Measurements from ENCODE around the gene TSPAN8. TPM values are rescaled to one million over a fixed set of nuclear protein-coding genes. Genes with fewer than 3 reads are reported as not detected.
A peak's percentile ranks its signal among the peaks of the same experiment; 100 is the strongest.

TSPAN8 gene
- total and polyA plus RNA-seq, 4 experiments from 2014 or later = not detected

- ChIA-PET POLR2A (ENCODE audit: partially characterized antibody) (no interaction called here), CTCF (ENCODE audit: partially characterized antibody) (no interaction called here)
- Histone ChIP-seq H3K4me1 (ENCODE audit: insufficient read depth, low read length) (no peaks in the 10 kb centered on the region), H3K36me3 (ENCODE audit: insufficient read depth, low read length) (no peaks in the 10 kb centered on the region), H3K9me3 (ENCODE audit: control insufficient read depth in 1 of 2, low read length in 2 of 2) (no peaks in the 10 kb centered on the region), H3K4me3 (ENCODE audit: low read length in 2 of 2) (no peak overlapping the region), H3K27me3 (ENCODE audit: insufficient read depth, low read length) (no peaks in the 10 kb centered on the region), H3K27ac (ENCODE audit: low read depth, low read length) (no peak overlapping the region)
- Mint-ChIP-seq H3K4me3 (no peak overlapping the region), H3K36me3 (no peaks in the 10 kb centered on the region), H3K27me3 (no peaks in the 10 kb centered on the region), H3K9me3 (peaks cover 1 to 15% (median 4%) of the 10 kb centered on the region in 8 donors), H3K27ac (no peak overlapping the region), H3K4me1 (no peaks in the 10 kb centered on the region)
- intact Hi-C loops (cut with micrococcal nuclease) = no loop called here
- no peak for DNase-seq
Observed at GRCh38 chr12:71164568-71165197, 6.9 kb upstream of the TSPAN8 start.

- H3K36me3 Mint-ChIP-seq = no peaks in the 10 kb centered on the region
- no peak overlapping the region for H3K27ac Mint-ChIP-seq
- H3K36me3 ChIP-seq (ENCODE audit: insufficient read depth, low read length) = no peaks in the 10 kb centered on the region
- H3K9me3 ChIP-seq (ENCODE audit: control insufficient read depth in 1 of 2, low read length in 2 of 2) = no peaks in the 10 kb centered on the region
- H3K9me3 Mint-ChIP-seq = peaks cover 2 to 16% (median 5%) of the 10 kb centered on the region in 8 donors
- CTCF ChIA-PET (ENCODE audit: partially characterized antibody) = no interaction called here
- H3K4me1 ChIP-seq (ENCODE audit: insufficient read depth, low read length) = no peaks in the 10 kb centered on the region
- POLR2A ChIA-PET (ENCODE audit: partially characterized antibody) = no interaction called here
- intact Hi-C loops (cut with micrococcal nuclease) = no loop called here
- H3K4me3 ChIP-seq (ENCODE audit: low read length in 2 of 2) = no peak overlapping the region
- H3K27me3 ChIP-seq (ENCODE audit: insufficient read depth, low read length) = no peaks in the 10 kb centered on the region
- no peak overlapping the region for H3K4me3 Mint-ChIP-seq
- H3K27ac ChIP-seq (ENCODE audit: low read depth, low read length) = no peak overlapping the region
- no peak for DNase-seq
- H3K4me1 Mint-ChIP-seq = no peaks in the 10 kb centered on the region
- H3K27me3 Mint-ChIP-seq = no peaks in the 10 kb centered on the region
Observed at GRCh38 chr12:71164166-71164565, 6.4 kb upstream of the TSPAN8 start.

GRCh38 chr12:71162832-71163763 is 5.3 kb upstream of the TSPAN8 start:
- Mint-ChIP-seq H3K27me3 (no peaks in the 10 kb centered on the region), H3K27ac (no peak overlapping the region), H3K9me3 (peaks cover 0 to 16% (median 4%) of the 10 kb centered on the region in 8 donors), H3K4me3 (no peak overlapping the region), H3K36me3 (no peaks in the 10 kb centered on the region), H3K4me1 (no peaks in the 10 kb centered on the region)
- POLR2A ChIA-PET (ENCODE audit: partially characterized antibody) = no interaction called here
- Histone ChIP-seq H3K9me3 (ENCODE audit: control insufficient read depth in 1 of 2, low read length in 2 of 2) (no peaks in the 10 kb centered on the region), H3K27ac (ENCODE audit: low read depth, low read length) (no peak overlapping the region), H3K4me3 (ENCODE audit: low read length in 2 of 2) (no peak overlapping the region), H3K36me3 (ENCODE audit: insufficient read depth, low read length) (no peaks in the 10 kb centered on the region), H3K4me1 (ENCODE audit: insufficient read depth, low read length) (no peaks in the 10 kb centered on the region), H3K27me3 (ENCODE audit: insufficient read depth, low read length) (no peaks in the 10 kb centered on the region)
- no peak for DNase-seq
- CTCF ChIA-PET (ENCODE audit: partially characterized antibody) = no interaction called here
- intact Hi-C loops (cut with micrococcal nuclease) = no loop called here

GRCh38 chr12:71161591-71161990 is 3.8 kb upstream of the TSPAN8 start:
- H3K4me1 ChIP-seq (ENCODE audit: insufficient read depth, low read length) = no peaks in the 10 kb centered on the region
- Mint-ChIP-seq H3K4me1 (no peaks in the 10 kb centered on the region), H3K36me3 (no peaks in the 10 kb centered on the region), H3K27me3 (no peaks in the 10 kb centered on the region), H3K27ac (no peak overlapping the region), H3K4me3 (no peak overlapping the region), H3K9me3 (peaks cover 0 to 6% (median under 1%) of the 10 kb centered on the region in 8 donors)
- no peaks in the 10 kb centered on the region for H3K27me3 ChIP-seq (ENCODE audit: insufficient read depth, low read length)
- ChIA-PET POLR2A (ENCODE audit: partially characterized antibody) (no interaction called here), CTCF (ENCODE audit: partially characterized antibody) (no interaction called here)
- H3K36me3 ChIP-seq (ENCODE audit: insufficient read depth, low read length) = no peaks in the 10 kb centered on the region
- no peak overlapping the region for H3K27ac ChIP-seq (ENCODE audit: low read depth, low read length)
- no peak overlapping the region for H3K4me3 ChIP-seq (ENCODE audit: low read length in 2 of 2)
- DNase-seq = no peak
- no peaks in the 10 kb centered on the region for H3K9me3 ChIP-seq (ENCODE audit: control insufficient read depth in 1 of 2, low read length in 2 of 2)
- intact Hi-C loops (cut with micrococcal nuclease) = no loop called here

GRCh38 chr12:71160585-71160984 is 2.8 kb upstream of the TSPAN8 start:
- no peak for DNase-seq
- Mint-ChIP-seq H3K27ac (no peak overlapping the region), H3K27me3 (no peaks in the 10 kb centered on the region), H3K36me3 (no peaks in the 10 kb centered on the region), H3K4me1 (no peaks in the 10 kb centered on the region), H3K9me3 (peaks cover 0 to 5% (median under 1%) of the 10 kb centered on the region in 8 donors), H3K4me3 (no peak overlapping the region)
- Histone ChIP-seq H3K36me3 (ENCODE audit: insufficient read depth, low read length) (no peaks in the 10 kb centered on the region), H3K4me1 (ENCODE audit: insufficient read depth, low read length) (no peaks in the 10 kb centered on the region), H3K27ac (ENCODE audit: low read depth, low read length) (no peak overlapping the region), H3K4me3 (ENCODE audit: low read length in 2 of 2) (no peak overlapping the region), H3K9me3 (ENCODE audit: control insufficient read depth in 1 of 2, low read length in 2 of 2) (no peaks in the 10 kb centered on the region), H3K27me3 (ENCODE audit: insufficient read depth, low read length) (no peaks in the 10 kb centered on the region)
- intact Hi-C loops (cut with micrococcal nuclease) = no loop called here
- ChIA-PET CTCF (ENCODE audit: partially characterized antibody) (no interaction called here), POLR2A (ENCODE audit: partially characterized antibody) (no interaction called here)

- Histone ChIP-seq H3K4me1 (ENCODE audit: insufficient read depth, low read length) (no peaks in the 10 kb centered on the region), H3K27me3 (ENCODE audit: insufficient read depth, low read length) (no peaks in the 10 kb centered on the region), H3K36me3 (ENCODE audit: insufficient read depth, low read length) (no peaks in the 10 kb centered on the region), H3K4me3 (ENCODE audit: low read length in 2 of 2) (no peak overlapping the region), H3K9me3 (ENCODE audit: control insufficient read depth in 1 of 2, low read length in 2 of 2) (no peaks in the 10 kb centered on the region), H3K27ac (ENCODE audit: low read depth, low read length) (no peak overlapping the region)
- intact Hi-C loops (cut with micrococcal nuclease) = no loop called here
- ChIA-PET POLR2A (ENCODE audit: partially characterized antibody) (no interaction called here), CTCF (ENCODE audit: partially characterized antibody) (no interaction called here)
- Mint-ChIP-seq H3K36me3 (no peaks in the 10 kb centered on the region), H3K4me3 (no peak overlapping the region), H3K4me1 (no peaks in the 10 kb centered on the region), H3K27ac (peak overlapping the region in 1 of 7 donors; percentile 16), H3K27me3 (no peaks in the 10 kb centered on the region), H3K9me3 (peaks cover 0 to 5% (median 2%) of the 10 kb centered on the region in 8 donors)
- DNase-seq = no peak
Observed at GRCh38 chr12:71159878-71160277, 2.1 kb upstream of the TSPAN8 start.

GRCh38 chr12:71159264-71159663 is 1.5 kb upstream of the TSPAN8 start:
- ChIA-PET POLR2A (ENCODE audit: partially characterized antibody) (no interaction called here), CTCF (ENCODE audit: partially characterized antibody) (no interaction called here)
- H3K27me3 ChIP-seq (ENCODE audit: insufficient read depth, low read length) = no peaks in the 10 kb centered on the region
- no peak overlapping the region for H3K27ac ChIP-seq (ENCODE audit: low read depth, low read length)
- intact Hi-C loops (cut with micrococcal nuclease) = no loop called here
- Mint-ChIP-seq H3K27me3 (no peaks in the 10 kb centered on the region), H3K4me3 (no peak overlapping the region), H3K36me3 (no peaks in the 10 kb centered on the region), H3K4me1 (no peaks in the 10 kb centered on the region), H3K9me3 (peaks cover 0 to 5% (median 2%) of the 10 kb centered on the region in 8 donors), H3K27ac (no peak overlapping the region)
- no peaks in the 10 kb centered on the region for H3K36me3 ChIP-seq (ENCODE audit: insufficient read depth, low read length)
- no peaks in the 10 kb centered on the region for H3K9me3 ChIP-seq (ENCODE audit: control insufficient read depth in 1 of 2, low read length in 2 of 2)
- H3K4me3 ChIP-seq (ENCODE audit: low read length in 2 of 2) = no peak overlapping the region
- no peak for DNase-seq
- H3K4me1 ChIP-seq (ENCODE audit: insufficient read depth, low read length) = no peaks in the 10 kb centered on the region

Data from CD4-positive, alpha-beta memory T cell (primary cell).